CD4-positive, alpha-beta T cell (primary cell): Measurements from ENCODE around the gene RCN2. TPM values are rescaled to one million over a fixed set of nuclear protein-coding genes. Genes with fewer than 3 reads are reported as not detected.

Experiments used
- ATAC-seq: fragments of 200-7000 bp; cut with Tn5 transposase; one replicate; pipeline ENCODE4 v1.10.0; 2022; ENCODE audit warnings: mild to moderate bottlenecking; ENCODE audit not compliant: poor library complexity
- CTCF ChIA-PET: fragments of 350-600 bp; sonication (Branson Sonifier 250); formaldehyde crosslinking; loops from one replicate; lab custom pipeline; 2021; ENCODE audit warnings: antibody characterized with exemption, inconsistent platforms; lab: Charles Lee
- POLR2A ChIA-PET: fragments of 350-600 bp; sonication (Branson Sonifier 250); formaldehyde crosslinking; loops from one replicate; lab custom pipeline; 2021; ENCODE audit warnings: antibody characterized with exemption, inconsistent platforms; lab: Charles Lee
- DNase-seq, 14 experiments: peaks; one replicate each; pipeline ENCODE4 v3.0.0-alpha.2; 2013 to 2020; ENCODE audit warnings: mixed read lengths in 2 of 14
- H3K27ac ChIP-seq, 2 donors: one replicate each; pipeline versions ENCODE4 v1.5.1 to v1.7.0; 2013; ENCODE audit warnings: low read length in 2 of 2, low read depth in 1 of 2, mild to moderate bottlenecking in 1 of 2
- H3K27me3 ChIP-seq, 2 experiments: 1 replicate in 1 of 2; 2 replicates in 1 of 2; pipeline versions ENCODE4 v1.6.1 to v1.7.0; 2013; ENCODE audit warnings: low read length in 2 of 2, control low read depth in 1 of 2, mild to moderate bottlenecking in 1 of 2, moderate library complexity in 1 of 2; ENCODE audit not compliant: insufficient read depth in 2 of 2, control insufficient read depth in 1 of 2
- H3K36me3 ChIP-seq: one replicate; pipeline ENCODE4 v1.6.1; 2013; ENCODE audit warnings: low read length, control low read depth; ENCODE audit not compliant: insufficient read depth
- H3K4me1 ChIP-seq: one replicate; pipeline ENCODE4 v1.6.1; 2013; ENCODE audit warnings: low read length, control low read depth; ENCODE audit not compliant: insufficient read depth
- H3K4me3 ChIP-seq: one replicate; pipeline ENCODE4 v1.5.1; 2013; ENCODE audit warnings: mild to moderate bottlenecking, low read length, moderate library complexity
- H3K9me3 ChIP-seq, 2 experiments: 1 replicate in 1 of 2; 2 replicates in 1 of 2; pipeline versions ENCODE4 v1.6.1 to v1.7.0; 2013; ENCODE audit warnings: low read length in 2 of 2, mild to moderate bottlenecking in 2 of 2, control low read depth in 1 of 2, moderate library complexity in 1 of 2; ENCODE audit not compliant: control insufficient read depth in 1 of 2, insufficient read depth in 1 of 2
- H3K27ac Mint-ChIP-seq: one replicate; pipeline ENCODE4 v1.8.0; 2020; ENCODE audit warnings: mixed read lengths
- H3K27me3 Mint-ChIP-seq: one replicate; pipeline ENCODE4 v1.8.0; 2021; ENCODE audit warnings: mixed read lengths
- H3K36me3 Mint-ChIP-seq: one replicate; pipeline ENCODE4 v1.8.0; 2021; ENCODE audit warnings: low read depth, mixed read lengths
- H3K4me1 Mint-ChIP-seq: one replicate; pipeline ENCODE4 v1.8.0; 2021; ENCODE audit warnings: low read depth, mixed read lengths
- H3K4me3 Mint-ChIP-seq: one replicate; pipeline ENCODE4 v1.8.0; 2020; ENCODE audit warnings: mild to moderate bottlenecking, mixed read lengths
- H3K9me3 Mint-ChIP-seq: one replicate; pipeline ENCODE4 v1.8.0; 2020; ENCODE audit warnings: mixed read lengths
- intact Hi-C, 2 experiments: fragments of 100-400 bp; cut with DNase I in 1 of 2; cut with micrococcal nuclease in 1 of 2; formaldehyde crosslinking; loops; one replicate each; pipeline versions ENCODE4 v1.15.1 to v1.9.0; 2023 to 2025; cut with DNase I, micrococcal nuclease
- total RNA-seq, 174 experiments: library from RNA in 2 of 174; stranded (reverse) in 2 of 174; gene quantifications; one replicate each; pipeline ENCODE4 v1.2.3 and lab custom pipeline; 2021 to 2026
- TF ChIP-seq, protein P1 (sequence below): fragments of 200-600 bp; IDR thresholded peaks from one replicate; pipeline ENCODE4 v1.8.0; 2022; ENCODE audit warnings: antibody characterized with exemption, mild to moderate bottlenecking

Gene RCN2
- total RNA-seq, 2 experiments from 2014 or later, result 18.1 to 19.1 TPM

DNA sequence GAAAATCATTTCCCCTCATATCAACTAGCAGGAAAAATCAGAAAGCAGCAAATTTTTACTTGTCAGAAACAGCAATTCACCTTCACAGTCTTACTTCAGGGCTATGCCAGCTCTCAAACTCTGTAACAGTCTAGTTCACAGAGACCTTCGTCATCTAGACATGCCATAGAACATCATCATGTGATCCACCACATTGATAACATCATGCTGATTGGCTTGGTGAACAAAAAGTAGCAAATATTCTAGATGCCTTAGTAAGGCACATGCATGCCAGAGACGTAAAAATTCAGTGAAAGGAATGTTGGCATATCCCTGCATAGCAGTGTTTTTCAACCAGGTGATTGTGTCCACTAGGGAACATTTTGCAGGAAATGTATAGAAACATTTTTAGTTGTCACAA is 17.8 kb upstream of the RCN2 start:
- ChIA-PET CTCF (no interaction called here), POLR2A (interaction anchor here (0.6 kb wide), 1 partner anchor 82 kb away, joined by 3 read pairs; no protein-coding TSS in a partner anchor)
- no peaks in the 10 kb centered on the region for H3K4me1 ChIP-seq
- H3K27me3 ChIP-seq, result peaks cover 0 to 2% of the 10 kb centered on the region in 2 experiments
- H3K9me3 ChIP-seq, result no peaks in the 10 kb centered on the region
- Mint-ChIP-seq H3K4me1 (no peaks in the 10 kb centered on the region), H3K9me3 (no peaks in the 10 kb centered on the region), H3K27me3 (peaks cover 18% of the 10 kb centered on the region), H3K27ac (no peak overlapping the region), H3K4me3 (no peak overlapping the region), H3K36me3 (no peaks in the 10 kb centered on the region)
- no peak for ATAC-seq
- intact Hi-C loops, result no loop called here
- no peak overlapping the region for H3K27ac ChIP-seq
- H3K4me3 ChIP-seq, result no peak overlapping the region
- TF ChIP-seq, protein P1, sequence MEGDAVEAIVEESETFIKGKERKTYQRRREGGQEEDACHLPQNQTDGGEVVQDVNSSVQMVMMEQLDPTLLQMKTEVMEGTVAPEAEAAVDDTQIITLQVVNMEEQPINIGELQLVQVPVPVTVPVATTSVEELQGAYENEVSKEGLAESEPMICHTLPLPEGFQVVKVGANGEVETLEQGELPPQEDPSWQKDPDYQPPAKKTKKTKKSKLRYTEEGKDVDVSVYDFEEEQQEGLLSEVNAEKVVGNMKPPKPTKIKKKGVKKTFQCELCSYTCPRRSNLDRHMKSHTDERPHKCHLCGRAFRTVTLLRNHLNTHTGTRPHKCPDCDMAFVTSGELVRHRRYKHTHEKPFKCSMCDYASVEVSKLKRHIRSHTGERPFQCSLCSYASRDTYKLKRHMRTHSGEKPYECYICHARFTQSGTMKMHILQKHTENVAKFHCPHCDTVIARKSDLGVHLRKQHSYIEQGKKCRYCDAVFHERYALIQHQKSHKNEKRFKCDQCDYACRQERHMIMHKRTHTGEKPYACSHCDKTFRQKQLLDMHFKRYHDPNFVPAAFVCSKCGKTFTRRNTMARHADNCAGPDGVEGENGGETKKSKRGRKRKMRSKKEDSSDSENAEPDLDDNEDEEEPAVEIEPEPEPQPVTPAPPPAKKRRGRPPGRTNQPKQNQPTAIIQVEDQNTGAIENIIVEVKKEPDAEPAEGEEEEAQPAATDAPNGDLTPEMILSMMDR, result no peak
- no peak for DNase-seq
- H3K36me3 ChIP-seq, result no peaks in the 10 kb centered on the region

DNA sequence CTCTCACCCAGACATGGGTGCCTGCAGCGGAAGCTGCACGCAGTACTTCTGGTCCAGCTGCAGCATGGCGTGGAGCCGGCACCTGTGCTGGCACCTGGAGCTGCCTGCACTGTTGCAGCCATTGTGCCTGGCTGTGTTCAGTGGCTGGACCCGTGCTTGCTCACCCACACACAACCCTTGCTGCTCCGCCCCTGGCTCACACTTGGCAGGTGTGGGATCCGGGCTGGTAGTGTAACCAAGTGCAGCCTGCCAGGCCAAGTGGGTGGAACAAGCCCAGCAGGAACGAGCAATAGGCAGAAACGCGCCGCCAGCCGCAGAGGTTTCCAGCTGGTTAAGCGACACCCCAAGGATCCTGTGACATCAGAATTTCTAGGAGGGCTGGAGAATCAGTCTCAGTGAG is 15.2 kb upstream of the RCN2 start:
- H3K4me3 ChIP-seq, result no peak overlapping the region
- peaks cover 18% of the 10 kb centered on the region for H3K27me3 Mint-ChIP-seq
- no peaks in the 10 kb centered on the region for H3K36me3 ChIP-seq
- ATAC-seq (no peak), DNase-seq (no peak)
- TF ChIP-seq, protein P1, result no peak
- ChIA-PET POLR2A (no interaction called here), CTCF (no interaction called here)
- no peak overlapping the region for H3K27ac ChIP-seq
- no peak overlapping the region for H3K27ac Mint-ChIP-seq
- no peak overlapping the region for H3K4me3 Mint-ChIP-seq
- H3K36me3 Mint-ChIP-seq, result no peaks in the 10 kb centered on the region
- H3K4me1 Mint-ChIP-seq, result no peaks in the 10 kb centered on the region
- H3K9me3 Mint-ChIP-seq, result no peaks in the 10 kb centered on the region
- intact Hi-C loops, result no loop called here
- H3K9me3 ChIP-seq, result no peaks in the 10 kb centered on the region
- H3K27me3 ChIP-seq, result peaks cover 0 to 4% of the 10 kb centered on the region in 2 experiments
- H3K4me1 ChIP-seq, result no peaks in the 10 kb centered on the region

GRCh38 chr15:76928201-76928600 is 3.3 kb upstream of the RCN2 start:
- no peak overlapping the region for H3K4me3 ChIP-seq
- no peak overlapping the region for H3K27ac Mint-ChIP-seq
- H3K36me3 ChIP-seq, result no peaks in the 10 kb centered on the region
- no peaks in the 10 kb centered on the region for H3K27me3 ChIP-seq
- CTCF ChIA-PET, result interaction anchor here (1.1 kb wide), 1 partner anchor 45 kb away, joined by 4 read pairs; no protein-coding TSS in a partner anchor
- peaks cover 13% of the 10 kb centered on the region for H3K27me3 Mint-ChIP-seq
- peak overlapping the region; percentile 37 for H3K4me3 Mint-ChIP-seq
- intact Hi-C loops, result no loop called here
- no peak overlapping the region for H3K27ac ChIP-seq
- H3K9me3 Mint-ChIP-seq, result no peaks in the 10 kb centered on the region
- ATAC-seq (no peak), DNase-seq (no peak)
- TF ChIP-seq, protein P1, result no peak
- peaks cover 14% of the 10 kb centered on the region for H3K36me3 Mint-ChIP-seq
- H3K9me3 ChIP-seq, result no peaks in the 10 kb centered on the region
- POLR2A ChIA-PET, result interaction anchor here (0.7 kb wide), 1 partner anchor 23 kb away, joined by 4 read pairs; the partner anchor contains the start of gene SCAPER
- peaks cover 6% of the 10 kb centered on the region for H3K4me1 ChIP-seq
- peaks cover 22% of the 10 kb centered on the region for H3K4me1 Mint-ChIP-seq
